ENCODE data around the gene WNK2.

- TF ChIP-seq, protein P1, sequence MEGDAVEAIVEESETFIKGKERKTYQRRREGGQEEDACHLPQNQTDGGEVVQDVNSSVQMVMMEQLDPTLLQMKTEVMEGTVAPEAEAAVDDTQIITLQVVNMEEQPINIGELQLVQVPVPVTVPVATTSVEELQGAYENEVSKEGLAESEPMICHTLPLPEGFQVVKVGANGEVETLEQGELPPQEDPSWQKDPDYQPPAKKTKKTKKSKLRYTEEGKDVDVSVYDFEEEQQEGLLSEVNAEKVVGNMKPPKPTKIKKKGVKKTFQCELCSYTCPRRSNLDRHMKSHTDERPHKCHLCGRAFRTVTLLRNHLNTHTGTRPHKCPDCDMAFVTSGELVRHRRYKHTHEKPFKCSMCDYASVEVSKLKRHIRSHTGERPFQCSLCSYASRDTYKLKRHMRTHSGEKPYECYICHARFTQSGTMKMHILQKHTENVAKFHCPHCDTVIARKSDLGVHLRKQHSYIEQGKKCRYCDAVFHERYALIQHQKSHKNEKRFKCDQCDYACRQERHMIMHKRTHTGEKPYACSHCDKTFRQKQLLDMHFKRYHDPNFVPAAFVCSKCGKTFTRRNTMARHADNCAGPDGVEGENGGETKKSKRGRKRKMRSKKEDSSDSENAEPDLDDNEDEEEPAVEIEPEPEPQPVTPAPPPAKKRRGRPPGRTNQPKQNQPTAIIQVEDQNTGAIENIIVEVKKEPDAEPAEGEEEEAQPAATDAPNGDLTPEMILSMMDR (IDR thresholded peaks at IDR 0.05), result no peak
- no peak for TF ChIP-seq ZFP36 (IDR thresholded peaks at IDR 0.05; ENCODE audit: borderline replicate concordance, partially characterized antibody)
- TF ChIP-seq POLR2A (IDR thresholded peaks at IDR 0.05; ENCODE audit: low read length), result no peak
- TF ChIP-seq TFCP2L1 (CRISPR knock-in tag; IDR thresholded peaks at IDR 0.05), result no peak
- TF ChIP-seq TP53 (CRISPR knock-in tag; IDR thresholded peaks at IDR 0.05), result no peak
- TF ChIP-seq PBX3 (IDR thresholded peaks at IDR 0.05), result no peak
- no peak for TF ChIP-seq EP300 (IDR thresholded peaks at IDR 0.05)
These were observed 14.5 kb upstream of the WNK2 start for GRCh38 chr9:93169444-93169843.
